Measurements from ENCODE around the gene ZBTB46.

DNA sequence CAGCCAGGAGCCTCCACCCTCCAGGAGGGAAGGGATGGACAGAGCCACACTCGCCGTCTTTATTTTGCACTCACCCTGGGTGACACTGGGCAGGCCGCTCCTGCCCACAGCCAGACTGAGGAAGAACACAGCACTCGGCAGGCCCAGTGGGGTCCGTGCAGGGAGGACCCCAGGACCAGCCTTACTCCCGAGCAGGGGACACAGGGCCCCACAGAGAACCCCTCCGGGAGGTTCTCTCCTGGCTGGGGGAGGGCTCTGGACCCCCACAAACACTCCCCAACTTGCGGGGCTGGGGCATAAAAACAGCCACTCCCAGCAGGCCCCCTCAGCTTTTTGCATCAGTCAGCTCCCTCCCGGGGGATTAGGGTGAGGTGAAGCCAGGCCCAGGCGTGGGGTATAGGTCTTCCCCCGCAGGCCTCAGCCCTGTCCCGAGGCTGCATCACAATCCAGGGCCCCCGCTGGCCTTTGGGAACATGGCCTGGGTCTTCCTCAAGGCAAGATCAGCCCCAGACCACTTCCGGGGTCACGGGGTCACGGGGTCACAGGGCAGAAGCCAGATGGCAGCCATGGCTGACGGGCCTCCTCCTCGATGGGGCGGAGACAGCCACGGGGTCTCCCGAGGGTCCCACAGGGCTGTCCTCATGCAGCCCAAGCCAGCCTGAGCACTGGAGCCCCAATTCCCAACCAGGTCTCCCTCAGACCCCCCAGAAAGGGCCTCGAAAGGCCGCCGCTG lies 131.4 kb downstream of the ZBTB46 start:
- TF ChIP-seq, protein P1, sequence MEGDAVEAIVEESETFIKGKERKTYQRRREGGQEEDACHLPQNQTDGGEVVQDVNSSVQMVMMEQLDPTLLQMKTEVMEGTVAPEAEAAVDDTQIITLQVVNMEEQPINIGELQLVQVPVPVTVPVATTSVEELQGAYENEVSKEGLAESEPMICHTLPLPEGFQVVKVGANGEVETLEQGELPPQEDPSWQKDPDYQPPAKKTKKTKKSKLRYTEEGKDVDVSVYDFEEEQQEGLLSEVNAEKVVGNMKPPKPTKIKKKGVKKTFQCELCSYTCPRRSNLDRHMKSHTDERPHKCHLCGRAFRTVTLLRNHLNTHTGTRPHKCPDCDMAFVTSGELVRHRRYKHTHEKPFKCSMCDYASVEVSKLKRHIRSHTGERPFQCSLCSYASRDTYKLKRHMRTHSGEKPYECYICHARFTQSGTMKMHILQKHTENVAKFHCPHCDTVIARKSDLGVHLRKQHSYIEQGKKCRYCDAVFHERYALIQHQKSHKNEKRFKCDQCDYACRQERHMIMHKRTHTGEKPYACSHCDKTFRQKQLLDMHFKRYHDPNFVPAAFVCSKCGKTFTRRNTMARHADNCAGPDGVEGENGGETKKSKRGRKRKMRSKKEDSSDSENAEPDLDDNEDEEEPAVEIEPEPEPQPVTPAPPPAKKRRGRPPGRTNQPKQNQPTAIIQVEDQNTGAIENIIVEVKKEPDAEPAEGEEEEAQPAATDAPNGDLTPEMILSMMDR (IDR thresholded peaks at IDR 0.05) = no peak
- TF ChIP-seq POLR2AphosphoS5 (IDR thresholded peaks at IDR 0.05) (no peak), POLR2A (IDR thresholded peaks at IDR 0.05) (no peak)
